IMR-90 (cell line): ENCODE results near the gene MCF2L. TPM values are rescaled to one million over a fixed set of nuclear protein-coding genes. Genes with fewer than 3 reads are reported as not detected.
"Not testable (repeated sequence)": the region's sequence is repeated elsewhere in the genome, so short reads cannot be mapped to it uniquely, and the experiment has no call there.

ENCODE experiments used
- ATAC-seq: fragments of 200-7000 bp; cut with Tn5 transposase; 2 replicates; pipeline ENCODE4 v1.9.1; 2020; ENCODE audit warnings: low read depth, mild to moderate bottlenecking, moderate library complexity
- BruUV-seq: library from RNA; stranded (reverse); fragments of 400-500 nt; replicated peaks from 2 replicates; lab custom pipeline; 2021; lab: Mats Ljungman, UMichigan
- CTCF ChIA-PET: fragments of 300-600 bp; formaldehyde crosslinking; extraction: SDS; loops from one replicate; lab custom pipeline; 2021; ENCODE audit warnings: antibody characterized with exemption; lab: Yijun Ruan, JAX
- POLR2A ChIA-PET: fragments of 300-600 bp; sonication (Branson Sonifier 250); formaldehyde crosslinking; loops from one replicate; lab custom pipeline; 2022; ENCODE audit warnings: antibody characterized with exemption; ENCODE audit not compliant: unreplicated experiment; lab: Charles Lee
- DNase-seq: peaks from one replicate; pipeline ENCODE4 v3.0.0; 2013
- H2AFZ ChIP-seq: replicated peaks from 2 replicates; pipeline ENCODE3; 2013; ENCODE audit warnings: low read length, mild to moderate bottlenecking; ENCODE audit not compliant: poor library complexity
- H2AK5ac ChIP-seq: 2 replicates; pipeline ENCODE4 v1.6.1; 2013; ENCODE audit warnings: low read depth, low read length, inconsistent platforms
- H2AK9ac ChIP-seq: replicated peaks from 2 replicates; pipeline ENCODE3; 2013; ENCODE audit warnings: mild to moderate bottlenecking, low read depth, low read length, moderate library complexity; ENCODE audit not compliant: poor library complexity
- H2BK120ac ChIP-seq: 2 replicates; pipeline ENCODE4 v1.6.1; 2013; ENCODE audit warnings: low read depth, low read length, inconsistent platforms
- H2BK15ac ChIP-seq: 3 replicates; pipeline ENCODE4 v1.6.1; 2013; ENCODE audit warnings: low read depth, low read length, inconsistent platforms
- H2BK20ac ChIP-seq: 2 replicates; pipeline ENCODE4 v1.6.1; 2013; ENCODE audit warnings: low read depth, mild to moderate bottlenecking, inconsistent platforms, low read length, moderate library complexity
- H2BK5ac ChIP-seq: 2 replicates; pipeline ENCODE4 v1.6.1; 2013; ENCODE audit warnings: mild to moderate bottlenecking, low read depth, low read length, inconsistent platforms; ENCODE audit not compliant: poor library complexity, severe bottlenecking
- H3K14ac ChIP-seq: replicated peaks from 2 replicates; pipeline ENCODE4 v1.6.1; 2013; ENCODE audit warnings: low read depth, low read length, inconsistent platforms
- H3K18ac ChIP-seq: 2 replicates; pipeline ENCODE4 v1.6.1; 2013; ENCODE audit warnings: low read depth, low read length, control low read depth
- H3K23ac ChIP-seq: 2 replicates; pipeline ENCODE4 v1.6.1; 2013; ENCODE audit warnings: low read depth, low read length, inconsistent platforms
- H3K27ac ChIP-seq: 2 replicates; pipeline ENCODE4 v1.5.1; 2013; ENCODE audit warnings: mild to moderate bottlenecking, control low read depth, low read length; ENCODE audit not compliant: insufficient read depth
- H3K27me3 ChIP-seq: 2 replicates; pipeline ENCODE4 v1.6.1; 2013; ENCODE audit warnings: low read length; ENCODE audit not compliant: control insufficient read depth, insufficient read depth
- H3K36me3 ChIP-seq: 2 replicates; pipeline ENCODE4 v1.6.1; 2013; ENCODE audit warnings: low read length, mixed read lengths; ENCODE audit not compliant: control insufficient read depth, insufficient read depth
- H3K4ac ChIP-seq: 2 replicates; pipeline ENCODE4 v1.6.1; 2013; ENCODE audit warnings: low read depth, low read length, inconsistent platforms
- H3K4me1 ChIP-seq: 2 replicates; pipeline ENCODE4 v1.6.1; 2013; ENCODE audit warnings: low read length, mixed read lengths; ENCODE audit not compliant: control insufficient read depth, insufficient read depth
- H3K4me2 ChIP-seq: 2 replicates; pipeline ENCODE4 v1.6.1; 2013; ENCODE audit warnings: low read depth, mild to moderate bottlenecking, control low read depth, low read length, moderate library complexity
- H3K4me3 ChIP-seq: 2 replicates; pipeline ENCODE4 v1.5.1; 2013; ENCODE audit warnings: low read depth, mild to moderate bottlenecking, control low read depth, low read length, moderate library complexity; ENCODE audit not compliant: insufficient read depth
- H3K56ac ChIP-seq: 2 replicates; pipeline ENCODE4 v1.6.1; 2013; ENCODE audit warnings: low read length, inconsistent platforms; ENCODE audit not compliant: insufficient read depth; ENCODE audit errors: extremely low read depth
- H3K79me1 ChIP-seq, 2 experiments: 2 replicates each; pipeline ENCODE4 v1.6.1; 2013; ENCODE audit warnings: low read length in 2 of 2, inconsistent platforms in 1 of 2, low read depth in 1 of 2
- H3K9ac ChIP-seq: 2 replicates; pipeline ENCODE4 v1.6.1; 2013; ENCODE audit warnings: low read depth, low read length, control low read depth
- H3K9me1 ChIP-seq: 2 replicates; pipeline ENCODE4 v1.6.1; 2013; ENCODE audit warnings: low read length, inconsistent platforms; ENCODE audit not compliant: insufficient read depth
- H3K9me3 ChIP-seq: 2 replicates; pipeline ENCODE4 v1.6.1; 2013; ENCODE audit warnings: low read length; ENCODE audit not compliant: control insufficient read depth, insufficient read depth
- H4K20me1 ChIP-seq: 2 replicates; pipeline ENCODE4 v1.6.1; 2013; ENCODE audit warnings: low read length, inconsistent platforms; ENCODE audit not compliant: insufficient read depth
- H4K5ac ChIP-seq: 2 replicates; pipeline ENCODE4 v1.6.1; 2013; ENCODE audit warnings: mild to moderate bottlenecking, low read depth, low read length, control low read depth
- H4K8ac ChIP-seq, 2 experiments: 2 replicates each; pipeline ENCODE4 v1.6.1; 2013; ENCODE audit warnings: low read depth in 2 of 2, low read length in 2 of 2, control low read depth in 1 of 2, inconsistent platforms in 1 of 2
- H4K91ac ChIP-seq: 2 replicates; pipeline ENCODE4 v1.6.1; 2013; ENCODE audit warnings: low read depth, low read length, inconsistent platforms; ENCODE audit not compliant: insufficient read depth
- BHLHE40 ChIP-seq: fragments of 150-350 bp; IDR thresholded peaks from 2 replicates; pipeline ENCODE4 v1.6.1; 2016; ENCODE audit warnings: mild to moderate bottlenecking, low read depth, low read length
- WGBS, 2 experiments: methylation state at CpG; one replicate each; pipeline versions ENCODE4 v1.1.5 to v1.1.7; 2013; ENCODE audit warnings: missing lambda C conversion rate in 2 of 2; ENCODE audit not compliant: insufficient read length in 1 of 2; ENCODE audit errors: extremely low coverage in 2 of 2; 5-methylcytosine and 5-hydroxymethylcytosine counted together
- dilution Hi-C: fragments of 300-500 bp; cut with HindIII; formaldehyde crosslinking; loops from one replicate; pipeline ENCODE4 v1.14.3; 2018; ENCODE audit warnings: low sequenced_read_pairs; ENCODE audit not compliant: unreplicated experiment
- in situ Hi-C: fragments of 300-500 bp; cut with MboI; formaldehyde crosslinking; loops from 3 replicates; pipeline ENCODE4 v1.14.3; 2019; ENCODE audit warnings: low sequenced_read_pairs, inconsistent platforms, mixed read lengths
- intact Hi-C: fragments of 100-400 bp; cut with micrococcal nuclease; formaldehyde crosslinking; loops from 2 replicates; pipeline ENCODE4 v1.10.0; 2022
- polyA plus RNA-seq, 3 experiments: library from polyadenylated mRNA; depleted of rRNA; stranded (reverse); fragments of >200 nt; gene quantifications; 2 replicates each; pipeline ENCODE4 v1.2.3, GENCODE V29; 2012; ENCODE audit warnings: low replicate concordance in 1 of 3
- total RNA-seq: library from RNA; depleted of rRNA; stranded (reverse); fragments of >200 nt; gene quantifications from 2 replicates; pipeline ENCODE4 v1.2.3, GENCODE V29; 2012
- TF ChIP-seq, protein P1 (sequence below): fragments of 150-350 bp; IDR thresholded peaks from 2 replicates; pipeline ENCODE4 v1.6.1; 2016; ENCODE audit warnings: low read depth, mild to moderate bottlenecking, low read length, moderate library complexity, borderline replicate concordance
- TF ChIP-seq, protein P2 (sequence below): conservative IDR thresholded peaks from 2 replicates; pipeline ENCODE4 v1.5.1; 2012; ENCODE audit warnings: mild to moderate bottlenecking, low read depth, low read length, improper control_type of control experiment

MCF2L gene
- total and polyA plus RNA-seq, 2 of the 4 experiments (the other 2 are of a cell fraction) = 0.18 TPM; not detected in 1

DNA sequence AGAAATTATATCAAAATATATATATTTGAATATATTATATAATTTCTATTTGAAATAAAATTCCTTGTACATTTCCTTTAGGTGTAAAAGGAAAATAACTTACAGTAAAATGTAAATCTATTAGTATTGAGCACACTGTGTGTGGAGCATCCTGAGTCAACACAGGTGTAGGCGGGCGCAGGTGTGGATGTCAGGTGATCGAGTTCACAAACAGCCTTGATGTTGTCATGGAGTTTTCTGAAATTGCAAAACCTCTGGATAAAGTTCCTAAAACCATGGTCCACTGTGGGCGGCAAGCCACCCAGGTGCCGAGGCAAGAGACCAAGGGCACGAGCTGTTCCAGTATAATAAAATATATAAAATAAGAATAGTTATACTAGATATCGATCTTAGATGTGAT, 27.7 kb upstream of the MCF2L start:
- Histone ChIP-seq H3K4ac (no peak overlapping the region), H3K4me1 (no peaks in the 10 kb centered on the region), H2BK20ac (no peak overlapping the region)

DNA sequence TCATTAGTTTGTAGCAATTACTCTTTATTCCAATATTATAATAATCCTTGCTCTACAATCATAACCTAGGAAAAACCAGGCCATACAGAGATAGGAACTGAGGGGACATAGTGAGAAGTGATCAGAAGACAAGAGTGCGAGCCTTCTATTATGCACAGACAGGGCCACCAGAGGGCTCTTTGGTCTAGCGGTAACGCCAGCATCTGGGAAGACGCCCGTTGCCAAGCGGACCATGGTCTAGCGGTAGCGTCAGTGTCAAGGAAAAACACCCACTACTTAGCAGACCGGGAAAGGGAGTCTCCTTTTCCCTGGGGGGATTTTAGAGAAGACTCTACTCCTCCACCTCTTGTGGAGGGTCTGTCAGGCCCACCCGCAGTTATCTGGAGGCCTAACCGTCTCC, 27.2 kb upstream of the MCF2L start:
- H2BK20ac ChIP-seq, H3K9me3 ChIP-seq, H2AK9ac ChIP-seq, ATAC-seq, dilution Hi-C loops, H4K20me1 ChIP-seq, H3K4me3 ChIP-seq, H3K56ac ChIP-seq, H4K91ac ChIP-seq, H3K4ac ChIP-seq, H2BK5ac ChIP-seq, H3K23ac ChIP-seq, H3K9me1 ChIP-seq, BruUV-seq, H2AFZ ChIP-seq, H4K8ac ChIP-seq, DNase-seq, H3K4me2 ChIP-seq, POLR2A ChIA-PET, H2BK120ac ChIP-seq, H4K5ac ChIP-seq, H2BK15ac ChIP-seq, H3K18ac ChIP-seq, H3K14ac ChIP-seq, H3K79me1 ChIP-seq, CTCF ChIA-PET, H3K27ac ChIP-seq, H3K36me3 ChIP-seq, H3K4me1 ChIP-seq, H3K9ac ChIP-seq, H2AK5ac ChIP-seq: not testable (repeated sequence)
- intact Hi-C loops = loop anchor here (1.0 to 10.0 kb wide), 3 partner anchors 88 to 509 kb away; no protein-coding TSS in a partner anchor
- peaks cover 33% of the 10 kb centered on the region for H3K27me3 ChIP-seq
- no CpG with 5 or more reads among the region's 11 CpGs for WGBS, 2 experiments
- in situ Hi-C loops = loop anchor here (25.0 kb wide), 2 partner anchors 296 to 446 kb away; no protein-coding TSS in a partner anchor

More for the DNA sequence above, 27.7 kb upstream of the MCF2L start:
- Histone ChIP-seq H2AK9ac (no peak overlapping the region), H3K27me3 (peaks cover 29% of the 10 kb centered on the region), H3K18ac (no peak overlapping the region), H2BK120ac (no peak overlapping the region), H3K9ac (no peak overlapping the region), H4K8ac (no peak overlapping the region), H3K36me3 (no peaks in the 10 kb centered on the region), H3K14ac (no peak overlapping the region), H2AFZ (no peak overlapping the region), H3K23ac (no peak overlapping the region), H3K27ac (no peak overlapping the region), H3K79me1 (no peaks in the 10 kb centered on the region), H3K9me1 (0 out of 2 replicates have a peak, but pooled peaks cover 2% of the 10 kb centered on the region), H2AK5ac (no peak overlapping the region), H3K9me3 (no peaks in the 10 kb centered on the region), H3K4me2 (no peak overlapping the region), H3K56ac (no peak overlapping the region), H4K5ac (no peak overlapping the region), H4K91ac (no peak overlapping the region), H2BK15ac (no peak overlapping the region), H4K20me1 (no peaks in the 10 kb centered on the region), H3K4me3 (no peak overlapping the region), H2BK5ac (no peak overlapping the region)
- ChIA-PET POLR2A (no interaction called here), CTCF (no interaction called here)
- DNase-seq (no peak), ATAC-seq (no peak)
- TF ChIP-seq, protein P1, sequence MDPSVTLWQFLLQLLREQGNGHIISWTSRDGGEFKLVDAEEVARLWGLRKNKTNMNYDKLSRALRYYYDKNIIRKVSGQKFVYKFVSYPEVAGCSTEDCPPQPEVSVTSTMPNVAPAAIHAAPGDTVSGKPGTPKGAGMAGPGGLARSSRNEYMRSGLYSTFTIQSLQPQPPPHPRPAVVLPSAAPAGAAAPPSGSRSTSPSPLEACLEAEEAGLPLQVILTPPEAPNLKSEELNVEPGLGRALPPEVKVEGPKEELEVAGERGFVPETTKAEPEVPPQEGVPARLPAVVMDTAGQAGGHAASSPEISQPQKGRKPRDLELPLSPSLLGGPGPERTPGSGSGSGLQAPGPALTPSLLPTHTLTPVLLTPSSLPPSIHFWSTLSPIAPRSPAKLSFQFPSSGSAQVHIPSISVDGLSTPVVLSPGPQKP = no peak
- no peak for TF ChIP-seq BHLHE40
- TF ChIP-seq, protein P2, sequence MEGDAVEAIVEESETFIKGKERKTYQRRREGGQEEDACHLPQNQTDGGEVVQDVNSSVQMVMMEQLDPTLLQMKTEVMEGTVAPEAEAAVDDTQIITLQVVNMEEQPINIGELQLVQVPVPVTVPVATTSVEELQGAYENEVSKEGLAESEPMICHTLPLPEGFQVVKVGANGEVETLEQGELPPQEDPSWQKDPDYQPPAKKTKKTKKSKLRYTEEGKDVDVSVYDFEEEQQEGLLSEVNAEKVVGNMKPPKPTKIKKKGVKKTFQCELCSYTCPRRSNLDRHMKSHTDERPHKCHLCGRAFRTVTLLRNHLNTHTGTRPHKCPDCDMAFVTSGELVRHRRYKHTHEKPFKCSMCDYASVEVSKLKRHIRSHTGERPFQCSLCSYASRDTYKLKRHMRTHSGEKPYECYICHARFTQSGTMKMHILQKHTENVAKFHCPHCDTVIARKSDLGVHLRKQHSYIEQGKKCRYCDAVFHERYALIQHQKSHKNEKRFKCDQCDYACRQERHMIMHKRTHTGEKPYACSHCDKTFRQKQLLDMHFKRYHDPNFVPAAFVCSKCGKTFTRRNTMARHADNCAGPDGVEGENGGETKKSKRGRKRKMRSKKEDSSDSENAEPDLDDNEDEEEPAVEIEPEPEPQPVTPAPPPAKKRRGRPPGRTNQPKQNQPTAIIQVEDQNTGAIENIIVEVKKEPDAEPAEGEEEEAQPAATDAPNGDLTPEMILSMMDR = no peak
- BruUV-seq = no TSS peak
- dilution Hi-C loops (no loop called here), in situ Hi-C loops (loop anchor here (25.0 kb wide), 2 partner anchors 296 to 446 kb away; no protein-coding TSS in a partner anchor), intact Hi-C loops (loop anchor here (10.0 kb wide), 1 partner anchor 293 kb away; no protein-coding TSS in a partner anchor)
- no CpG with 5 or more reads among the region's 7 CpGs for WGBS, 2 experiments
